Left colon (tissue), 2 donors: ENCODE measurements around the gene CCL25. TPM values are rescaled to one million over a fixed set of nuclear protein-coding genes. Genes with fewer than 3 reads are reported as not detected.
A peak's percentile ranks its signal among the peaks of the same experiment; 100 is the strongest.
"Not testable (repeated sequence)": the region's sequence is repeated elsewhere in the genome, so short reads cannot be mapped to it uniquely, and the experiment has no call there.

Experiments used
- ATAC-seq: fragments of 200-7000 bp; cut with Tn5 transposase; one replicate; pipeline ENCODE4 v1.9.1; 2020; ENCODE audit warnings: mild to moderate bottlenecking, moderate library complexity
- DNase-seq, 2 donors: peaks; one replicate each; pipeline ENCODE4 v3.0.0-alpha.2; 2020
- intact Hi-C, 2 donors: fragments of 100-400 bp; cut with DNase I in 1 of 2; cut with micrococcal nuclease in 1 of 2; formaldehyde crosslinking; loops; one replicate each; pipeline versions ENCODE4 v1.11.2 to v1.14.0; 2022; cut with DNase I, micrococcal nuclease
- total RNA-seq, 2 donors: library from RNA; stranded (reverse); fragmentation: NEBNext Ultra II Directional; extraction: Animal tissue kit (Norgen Biotek cat#: 25700); gene quantifications; one replicate each; pipeline ENCODE4 v1.2.1, GENCODE V29; 2021
- donor health status: DM: no; HTN: no; CAD: no.
- donor health status: DM: yes; HTN: yes; CAD: no.

The CCL25 gene
- total RNA-seq, 2 donors from 2014 or later, result not detected

DNA sequence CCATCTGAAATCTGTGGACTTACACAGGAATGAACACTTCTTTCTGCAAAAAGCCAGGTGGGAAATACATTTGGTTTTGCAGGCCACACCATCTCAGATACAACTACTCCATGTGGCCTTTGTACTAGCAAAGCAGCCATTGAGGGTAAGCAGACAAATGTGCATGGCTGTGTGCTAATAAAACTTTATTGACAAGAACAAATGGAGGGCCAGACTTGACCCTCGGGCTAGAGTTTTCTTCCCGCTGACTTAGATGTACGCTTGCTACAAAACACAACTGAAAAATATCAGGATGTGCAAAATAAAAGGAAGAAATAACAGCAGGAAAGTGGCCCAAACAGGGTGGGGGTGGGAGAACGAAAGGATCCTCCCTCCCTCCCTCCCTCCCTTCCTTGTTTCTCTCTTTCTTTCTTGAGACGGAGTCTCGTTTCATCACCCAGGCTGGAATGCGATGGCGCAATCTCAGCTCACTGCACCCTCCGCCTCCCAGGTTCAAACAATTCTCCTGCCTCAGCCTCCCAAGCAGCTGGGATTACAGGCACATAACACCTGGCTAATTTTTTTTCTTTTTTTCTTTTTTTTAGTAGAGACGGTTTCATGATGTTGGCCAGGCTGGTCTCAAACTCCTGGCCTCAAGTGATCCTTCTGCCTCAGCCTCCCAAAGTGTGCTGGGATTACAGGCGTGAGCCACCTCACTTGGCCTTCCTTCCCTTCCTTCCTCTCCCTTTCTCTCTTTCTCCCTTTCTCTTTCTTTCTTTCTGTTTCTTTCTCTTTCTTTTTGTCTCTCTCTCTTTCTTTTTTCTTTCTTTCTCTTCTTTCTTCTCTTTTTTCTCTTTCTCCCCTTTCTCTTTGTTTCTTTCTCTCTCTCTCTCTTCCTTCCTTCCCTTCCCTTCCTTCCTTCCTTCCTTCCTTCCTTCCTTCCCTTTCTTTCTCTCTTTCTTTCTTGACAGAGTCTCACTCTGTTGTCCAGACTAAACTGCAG, 29.3 kb downstream of the CCL25 start:
- intact Hi-C loops, result no loop called here
- ATAC-seq (no peak), DNase-seq (no peak)

DNA sequence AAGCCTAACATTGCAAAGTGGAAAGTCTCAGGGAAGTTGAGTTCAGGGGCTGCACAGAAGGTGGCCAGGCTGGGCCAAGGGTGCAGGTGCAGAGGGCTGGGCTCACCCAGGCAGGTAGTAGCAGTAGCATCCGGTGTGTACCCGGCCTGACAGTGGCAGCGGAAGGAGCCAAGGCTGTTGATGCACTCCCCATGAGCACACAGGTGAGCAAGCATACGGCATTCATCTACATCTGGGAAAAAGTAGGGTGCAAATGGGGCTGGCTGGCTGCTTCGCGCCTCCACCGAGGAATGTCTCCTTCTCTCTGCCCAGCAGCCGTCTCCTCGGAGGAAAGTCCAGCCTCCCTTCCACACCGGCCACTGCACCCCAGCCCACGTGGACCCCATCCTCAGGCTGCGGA, 30.6 kb downstream of the CCL25 start:
- no peak for ATAC-seq
- no peak for DNase-seq
- intact Hi-C loops, result no loop called here

- DNase-seq, result no peak
- ATAC-seq, result no peak
- intact Hi-C loops, result no loop called here
Observed at GRCh38 chr19:8084152-8084551, 31.6 kb downstream of the CCL25 start.

DNA sequence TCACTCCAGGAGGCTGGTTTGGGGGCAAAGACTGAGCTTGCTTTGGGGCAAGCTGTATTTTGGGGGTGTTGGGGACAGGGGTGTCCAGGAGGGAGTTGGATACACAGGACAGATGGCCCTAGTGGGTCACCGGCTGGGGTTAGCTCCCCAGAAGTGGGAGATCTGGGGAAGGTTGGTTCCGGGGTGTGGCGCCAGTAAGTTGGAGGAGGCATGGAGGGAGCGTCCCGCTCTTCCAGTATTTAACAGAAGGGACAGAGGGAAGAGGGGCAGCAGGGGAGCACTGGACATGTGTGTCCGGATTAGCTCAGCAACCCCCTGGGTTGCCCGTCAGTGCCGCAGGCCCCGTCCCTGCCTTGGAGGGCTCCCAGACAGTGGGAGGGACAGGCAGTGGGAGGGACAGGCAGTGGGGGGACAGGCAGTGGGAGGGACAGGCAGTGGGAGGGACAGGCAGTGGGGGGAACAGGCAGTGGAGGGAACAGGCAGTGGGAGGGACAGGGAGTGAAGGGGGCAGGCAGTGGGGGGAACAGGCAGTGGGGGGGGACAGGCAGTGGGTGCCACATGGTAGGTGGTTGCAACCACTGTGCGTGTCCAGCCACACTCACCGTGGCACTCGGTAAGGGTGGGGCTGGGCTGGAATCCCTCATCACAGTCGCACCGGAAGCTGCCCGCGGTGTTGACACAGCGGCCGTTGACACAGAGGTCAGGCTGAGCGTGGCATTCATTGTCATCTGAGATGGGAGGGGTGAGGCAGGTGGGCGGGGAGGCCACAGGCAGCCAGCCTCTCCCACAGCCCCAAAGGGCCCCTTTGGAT, 33.2 kb downstream of the CCL25 start:
- peak; percentile 34 to 41 for DNase-seq
- peak; percentile 85 for ATAC-seq
- intact Hi-C loops, result no loop called here

GRCh38 chr19:8086849-8087248, 34.3 kb downstream of the CCL25 start:
- intact Hi-C loops, result no loop called here
- no peak for ATAC-seq
- DNase-seq, result no peak

DNA sequence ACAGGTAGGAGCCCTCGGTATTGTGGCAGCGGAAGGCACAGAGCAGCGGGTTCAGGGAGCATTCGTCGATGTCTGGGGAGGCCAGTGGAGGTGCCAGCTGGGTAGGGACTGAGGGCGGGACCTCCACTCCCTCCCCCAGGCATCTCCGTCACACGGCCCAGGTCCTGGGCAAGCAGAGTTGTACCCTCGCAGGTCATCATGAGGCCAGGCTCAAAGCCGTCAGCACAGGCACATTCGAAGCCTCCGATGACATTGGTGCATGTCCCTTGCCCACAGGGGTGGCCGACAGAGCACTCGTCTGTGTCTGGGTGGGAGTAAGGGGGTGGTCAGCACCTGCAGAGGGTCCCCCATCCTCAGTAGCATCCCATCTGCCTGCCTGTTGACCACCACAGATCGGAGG, 35.3 kb downstream of the CCL25 start:
- ATAC-seq (no peak), DNase-seq (no peak)
- intact Hi-C loops, result no loop called here

GRCh38 chr19:8088752-8089663, 36.4 kb downstream of the CCL25 start:
- DNase-seq (no peak), ATAC-seq (no peak)
- intact Hi-C loops, result no loop called here

- DNase-seq (no peak), ATAC-seq (no peak)
- intact Hi-C loops, result no loop called here
Observed at GRCh38 chr19:8089664-8090601, 37.4 kb downstream of the CCL25 start.

DNA sequence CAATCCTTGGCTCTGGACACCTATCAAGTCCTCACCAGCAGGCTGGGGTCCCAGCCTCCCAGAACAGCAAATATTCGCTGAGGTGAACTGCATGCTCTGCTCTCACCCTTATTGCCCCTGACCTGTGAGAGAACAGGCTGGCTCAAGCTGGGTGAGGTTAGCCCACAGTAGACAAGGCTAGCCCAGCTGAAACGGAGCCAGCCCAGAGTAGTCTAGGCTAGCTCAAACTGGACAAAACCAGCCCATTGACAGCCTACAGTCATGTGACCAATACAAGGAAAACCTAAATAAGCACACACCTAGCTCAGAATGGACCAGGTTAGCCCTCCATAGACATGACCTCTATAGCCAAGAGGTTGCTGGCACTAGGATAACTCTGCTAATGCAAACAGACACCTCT, 38.4 kb downstream of the CCL25 start:
- intact Hi-C loops, result no loop called here
- no peak for ATAC-seq
- no peak for DNase-seq

DNA sequence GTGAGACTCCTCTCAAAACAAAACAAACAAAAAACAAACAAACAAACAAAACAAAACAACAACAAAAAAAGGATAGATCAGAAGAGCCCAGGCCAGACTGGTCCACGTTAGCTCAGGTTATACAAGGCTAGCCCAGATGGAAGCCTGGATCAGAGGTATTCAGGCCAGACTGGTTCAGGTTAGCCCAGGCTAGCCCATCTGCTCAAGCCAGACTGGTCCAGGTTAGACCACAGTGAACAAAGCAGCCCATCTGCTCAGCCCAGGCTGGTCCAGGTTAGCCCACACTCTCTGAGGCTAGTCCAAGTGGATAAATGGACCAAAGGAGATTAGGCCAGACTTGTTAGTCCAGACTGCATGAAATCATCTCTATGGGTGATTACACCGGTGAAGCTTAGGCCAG, 41.2 kb downstream of the CCL25 start:
- ATAC-seq (no peak), DNase-seq (no peak)
- intact Hi-C loops, result no loop called here

GRCh38 chr19:8094336-8094735, 41.8 kb downstream of the CCL25 start:
- ATAC-seq, result no peak
- intact Hi-C loops, result no loop called here
- no peak for DNase-seq

DNA sequence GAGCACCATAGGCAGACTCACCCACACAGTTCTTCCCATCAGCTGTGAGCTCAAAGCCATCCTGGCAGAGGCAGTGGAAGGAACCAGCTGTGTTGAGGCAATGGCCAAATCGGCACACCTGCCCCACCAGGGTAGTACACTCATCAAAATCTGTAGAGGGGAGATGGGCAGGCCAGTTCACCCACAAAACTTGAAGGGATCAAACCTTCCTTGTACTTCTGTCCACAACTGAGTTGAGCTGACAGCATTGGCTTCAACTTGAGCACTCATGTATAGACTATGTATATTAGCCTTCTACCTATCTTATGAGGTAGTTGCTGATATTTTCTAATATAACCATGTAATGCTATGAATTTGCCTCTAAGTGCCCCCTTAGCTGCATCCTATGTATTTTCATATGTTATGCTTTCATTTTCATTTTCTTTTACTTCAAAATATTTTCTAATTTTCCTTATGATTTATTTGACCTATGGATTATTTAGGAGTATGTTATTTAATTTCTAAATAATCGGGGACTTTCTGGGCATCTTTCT, 42.9 kb downstream of the CCL25 start:
- DNase-seq (no peak), ATAC-seq (no peak)
- intact Hi-C loops, result no loop called here

- DNase-seq (no peak), ATAC-seq (no peak)
- intact Hi-C loops, result no loop called here
Observed at GRCh38 chr19:8096071-8096470, 43.5 kb downstream of the CCL25 start.

DNA sequence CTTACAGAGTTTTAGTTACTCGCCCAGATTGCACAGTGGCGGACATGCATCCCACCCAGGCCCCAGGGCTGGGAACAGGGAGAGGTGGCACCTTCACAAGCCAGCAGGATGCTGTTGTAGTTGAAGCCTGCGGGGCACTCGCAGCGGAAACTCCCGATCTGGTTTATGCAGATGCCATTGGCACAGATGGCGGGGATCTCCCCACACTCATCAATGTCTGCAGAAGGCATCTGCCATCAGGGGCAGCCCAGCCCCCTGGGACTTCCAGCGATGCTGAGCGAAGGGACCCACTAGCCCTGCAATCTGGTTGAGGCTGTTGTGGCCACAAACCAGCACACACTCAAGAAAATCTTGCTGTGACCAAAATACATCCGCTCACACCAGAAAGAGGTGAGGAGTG, 44.6 kb downstream of the CCL25 start:
- ATAC-seq, result no peak

DNA sequence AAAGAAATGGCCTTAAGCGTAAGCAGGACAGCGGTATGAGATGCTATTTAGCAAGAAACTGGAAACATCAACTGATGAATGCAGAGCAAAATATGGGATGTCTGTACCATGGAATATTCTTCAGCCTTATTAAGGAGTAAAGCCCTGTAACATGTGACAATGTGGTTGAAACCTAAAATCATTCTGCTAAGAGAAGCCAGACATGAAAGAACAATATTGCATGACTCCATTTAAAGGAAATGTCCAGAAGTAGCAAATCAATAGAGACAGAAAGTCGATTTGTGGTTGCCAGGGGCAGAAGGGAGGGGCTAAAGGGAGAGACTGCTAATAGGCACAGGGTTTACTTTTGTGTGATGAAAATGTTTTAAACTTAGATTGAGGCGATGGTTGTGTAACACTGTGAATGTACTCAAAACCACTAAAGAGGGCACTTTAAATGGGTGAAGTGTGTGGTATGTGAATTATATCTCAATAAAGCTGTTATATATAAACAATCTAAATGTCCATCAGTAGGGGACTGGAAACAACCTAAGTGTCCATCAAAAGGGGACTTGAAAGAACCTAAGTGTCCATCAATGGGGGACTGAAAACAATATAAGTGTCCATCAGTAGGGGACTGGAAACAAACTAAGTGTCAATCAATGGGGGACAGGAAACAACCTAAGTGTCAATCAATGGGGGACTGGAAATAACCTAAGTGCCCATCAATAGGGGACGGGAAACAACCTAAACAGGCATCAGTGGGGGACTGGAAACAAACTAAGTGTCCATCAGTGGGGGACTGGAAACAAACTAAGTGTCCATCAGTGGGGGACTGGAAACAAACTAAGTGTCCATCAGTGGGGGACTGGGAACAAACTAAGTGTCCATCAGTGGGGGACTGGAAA, 45.4 kb downstream of the CCL25 start:
- ATAC-seq, result no peak
- intact Hi-C loops, result no loop called here

More for the DNA sequence above, 44.6 kb downstream of the CCL25 start:
- no peak for DNase-seq
- intact Hi-C loops, result no loop called here

GRCh38 chr19:8101311-8101710, 48.8 kb downstream of the CCL25 start:
- intact Hi-C loops, result no loop called here
- no peak for DNase-seq
- ATAC-seq, result no peak

More for the DNA sequence above, 45.4 kb downstream of the CCL25 start:
- no peak for DNase-seq

DNA sequence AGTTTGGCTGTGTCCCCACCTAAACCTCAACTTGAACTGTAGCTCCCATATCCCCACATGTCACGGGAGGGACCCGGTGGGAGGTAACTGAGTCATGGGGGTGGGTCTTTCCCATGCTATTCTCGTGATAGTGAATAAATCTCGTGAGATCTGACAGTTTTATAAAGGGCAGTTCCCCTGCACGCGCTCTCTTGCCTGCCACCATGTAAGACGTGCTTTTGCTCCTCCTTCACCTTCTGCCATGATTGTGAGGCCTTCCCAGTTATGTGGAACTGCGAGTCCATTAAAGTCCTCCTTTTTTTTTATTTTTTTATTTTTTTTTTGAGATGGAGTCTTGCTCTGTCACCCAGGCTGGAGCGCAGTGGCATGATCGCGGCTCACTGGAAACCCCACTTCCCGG, 49.4 kb downstream of the CCL25 start:
- intact Hi-C loops, ATAC-seq: not testable (repeated sequence)

More for the DNA sequence above, 49.4 kb downstream of the CCL25 start:
- DNase-seq, result not testable (repeated sequence)
